ENCODE results near the gene ZDHHC14.
"Not testable (repeated sequence)": the region's sequence is repeated elsewhere in the genome, so short reads cannot be mapped to it uniquely, and the experiment has no call there.

The ZDHHC14 gene

GRCh38 chr6:157579467-157580031, 198.6 kb downstream of the ZDHHC14 start:
- no peak overlapping the region for H3K4me3 ChIP-seq (ENCODE audit: low read length)
- peaks cover 5% of the 10 kb centered on the region for H3K36me3 ChIP-seq (ENCODE audit: control insufficient read depth, insufficient read depth, low read length)
- H3K9me3 ChIP-seq (ENCODE audit: control insufficient read depth, low read length) = no peaks in the 10 kb centered on the region
- H3K9ac ChIP-seq (ENCODE audit: low read length) = no peak overlapping the region
- H3K27me3 ChIP-seq (ENCODE audit: control insufficient read depth, insufficient read depth, low read length) = no peaks in the 10 kb centered on the region
- H3K4me1 ChIP-seq (ENCODE audit: control insufficient read depth, insufficient read depth, low read length) = peaks cover 7% of the 10 kb centered on the region

- Histone ChIP-seq H3K27me3 (ENCODE audit: control insufficient read depth, insufficient read depth, low read length) (no peaks in the 10 kb centered on the region), H3K4me3 (ENCODE audit: low read length) (no peak overlapping the region), H3K4me1 (ENCODE audit: control insufficient read depth, insufficient read depth, low read length) (peaks cover 26% of the 10 kb centered on the region), H3K9ac (ENCODE audit: low read length) (no peak overlapping the region), H3K36me3 (ENCODE audit: control insufficient read depth, insufficient read depth, low read length) (peaks cover 5% of the 10 kb centered on the region), H3K9me3 (ENCODE audit: control insufficient read depth, low read length) (no peaks in the 10 kb centered on the region)
Observed at GRCh38 chr6:157584036-157584435, 203.0 kb downstream of the ZDHHC14 start.

- Histone ChIP-seq H3K27me3 (ENCODE audit: control insufficient read depth, insufficient read depth, low read length) (no peaks in the 10 kb centered on the region), H3K4me3 (ENCODE audit: low read length) (no peak overlapping the region), H3K9me3 (ENCODE audit: control insufficient read depth, low read length) (no peaks in the 10 kb centered on the region), H3K4me1 (ENCODE audit: control insufficient read depth, insufficient read depth, low read length) (peaks cover 20% of the 10 kb centered on the region), H3K9ac (ENCODE audit: low read length) (no peak overlapping the region), H3K36me3 (ENCODE audit: control insufficient read depth, insufficient read depth, low read length) (peaks cover 5% of the 10 kb centered on the region)
Observed at GRCh38 chr6:157585274-157586087, 204.5 kb downstream of the ZDHHC14 start.

GRCh38 chr6:157586088-157586414, 205.1 kb downstream of the ZDHHC14 start:
- no peaks in the 10 kb centered on the region for H3K27me3 ChIP-seq (ENCODE audit: control insufficient read depth, insufficient read depth, low read length)
- H3K9me3 ChIP-seq (ENCODE audit: control insufficient read depth, low read length) = no peaks in the 10 kb centered on the region
- H3K36me3 ChIP-seq (ENCODE audit: control insufficient read depth, insufficient read depth, low read length) = peaks cover 5% of the 10 kb centered on the region
- no peak overlapping the region for H3K9ac ChIP-seq (ENCODE audit: low read length)
- H3K4me1 ChIP-seq (ENCODE audit: control insufficient read depth, insufficient read depth, low read length) = peaks cover 20% of the 10 kb centered on the region
- no peak overlapping the region for H3K4me3 ChIP-seq (ENCODE audit: low read length)

- H3K9ac ChIP-seq (ENCODE audit: low read length) = peak overlapping the region; percentile 11
- H3K27me3 ChIP-seq (ENCODE audit: control insufficient read depth, insufficient read depth, low read length) = no peaks in the 10 kb centered on the region
- no peaks in the 10 kb centered on the region for H3K9me3 ChIP-seq (ENCODE audit: control insufficient read depth, low read length)
- H3K4me1 ChIP-seq (ENCODE audit: control insufficient read depth, insufficient read depth, low read length) = peaks cover 20% of the 10 kb centered on the region
- peaks cover 5% of the 10 kb centered on the region for H3K36me3 ChIP-seq (ENCODE audit: control insufficient read depth, insufficient read depth, low read length)
- H3K4me3 ChIP-seq (ENCODE audit: low read length) = no peak overlapping the region
Observed at GRCh38 chr6:157586476-157587126, 205.6 kb downstream of the ZDHHC14 start.

GRCh38 chr6:157587127-157587926, 206.3 kb downstream of the ZDHHC14 start:
- Histone ChIP-seq H3K9me3 (ENCODE audit: control insufficient read depth, low read length) (no peaks in the 10 kb centered on the region), H3K27me3 (ENCODE audit: control insufficient read depth, insufficient read depth, low read length) (no peaks in the 10 kb centered on the region), H3K4me1 (ENCODE audit: control insufficient read depth, insufficient read depth, low read length) (peaks cover 20% of the 10 kb centered on the region), H3K36me3 (ENCODE audit: control insufficient read depth, insufficient read depth, low read length) (no peaks in the 10 kb centered on the region), H3K4me3 (ENCODE audit: low read length) (no peak overlapping the region), H3K9ac (ENCODE audit: low read length) (no peak overlapping the region)

- not testable (repeated sequence) for H3K9me3 ChIP-seq (ENCODE audit: control insufficient read depth, low read length); H3K4me3 ChIP-seq (ENCODE audit: low read length); H3K36me3 ChIP-seq (ENCODE audit: control insufficient read depth, insufficient read depth, low read length); H3K9ac ChIP-seq (ENCODE audit: low read length); H3K27me3 ChIP-seq (ENCODE audit: control insufficient read depth, insufficient read depth, low read length)
- H3K4me1 ChIP-seq (ENCODE audit: control insufficient read depth, insufficient read depth, low read length) = peaks cover 19% of the 10 kb centered on the region
Observed at GRCh38 chr6:157590654-157591053, 209.7 kb downstream of the ZDHHC14 start.

- Histone ChIP-seq H3K27me3 (ENCODE audit: control insufficient read depth, insufficient read depth, low read length) (no peaks in the 10 kb centered on the region), H3K4me3 (ENCODE audit: low read length) (no peak overlapping the region), H3K4me1 (ENCODE audit: control insufficient read depth, insufficient read depth, low read length) (peaks cover 12% of the 10 kb centered on the region), H3K9me3 (ENCODE audit: control insufficient read depth, low read length) (no peaks in the 10 kb centered on the region), H3K36me3 (ENCODE audit: control insufficient read depth, insufficient read depth, low read length) (no peaks in the 10 kb centered on the region), H3K9ac (ENCODE audit: low read length) (no peak overlapping the region)
Observed at GRCh38 chr6:157592541-157592940, 211.6 kb downstream of the ZDHHC14 start.

- no peak overlapping the region for H3K9ac ChIP-seq (ENCODE audit: low read length)
- peaks cover 14% of the 10 kb centered on the region for H3K4me1 ChIP-seq (ENCODE audit: control insufficient read depth, insufficient read depth, low read length)
- no peaks in the 10 kb centered on the region for H3K36me3 ChIP-seq (ENCODE audit: control insufficient read depth, insufficient read depth, low read length)
- no peaks in the 10 kb centered on the region for H3K9me3 ChIP-seq (ENCODE audit: control insufficient read depth, low read length)
- H3K4me3 ChIP-seq (ENCODE audit: low read length) = no peak overlapping the region
- H3K27me3 ChIP-seq (ENCODE audit: control insufficient read depth, insufficient read depth, low read length) = no peaks in the 10 kb centered on the region
Observed at GRCh38 chr6:157592980-157593379, 212.0 kb downstream of the ZDHHC14 start.

- no peak overlapping the region for H3K4me3 ChIP-seq (ENCODE audit: low read length)
- H3K4me1 ChIP-seq (ENCODE audit: control insufficient read depth, insufficient read depth, low read length) = peaks cover 15% of the 10 kb centered on the region
- no peaks in the 10 kb centered on the region for H3K36me3 ChIP-seq (ENCODE audit: control insufficient read depth, insufficient read depth, low read length)
- no peaks in the 10 kb centered on the region for H3K9me3 ChIP-seq (ENCODE audit: control insufficient read depth, low read length)
- H3K9ac ChIP-seq (ENCODE audit: low read length) = no peak overlapping the region
- no peaks in the 10 kb centered on the region for H3K27me3 ChIP-seq (ENCODE audit: control insufficient read depth, insufficient read depth, low read length)
Observed at GRCh38 chr6:157593596-157593995, 212.6 kb downstream of the ZDHHC14 start.

- no peaks in the 10 kb centered on the region for H3K9me3 ChIP-seq (ENCODE audit: control insufficient read depth, low read length)
- H3K27me3 ChIP-seq (ENCODE audit: control insufficient read depth, insufficient read depth, low read length) = no peaks in the 10 kb centered on the region
- H3K4me1 ChIP-seq (ENCODE audit: control insufficient read depth, insufficient read depth, low read length) = peaks cover 15% of the 10 kb centered on the region
- no peak overlapping the region for H3K4me3 ChIP-seq (ENCODE audit: low read length)
- H3K9ac ChIP-seq (ENCODE audit: low read length) = no peak overlapping the region
- no peaks in the 10 kb centered on the region for H3K36me3 ChIP-seq (ENCODE audit: control insufficient read depth, insufficient read depth, low read length)
Observed at GRCh38 chr6:157594292-157594691, 213.3 kb downstream of the ZDHHC14 start.

GRCh38 chr6:157595768-157596167, 214.8 kb downstream of the ZDHHC14 start:
- Histone ChIP-seq H3K27me3 (ENCODE audit: control insufficient read depth, insufficient read depth, low read length) (no peaks in the 10 kb centered on the region), H3K4me1 (ENCODE audit: control insufficient read depth, insufficient read depth, low read length) (peaks cover 15% of the 10 kb centered on the region), H3K9ac (ENCODE audit: low read length) (no peak overlapping the region), H3K4me3 (ENCODE audit: low read length) (no peak overlapping the region), H3K36me3 (ENCODE audit: control insufficient read depth, insufficient read depth, low read length) (no peaks in the 10 kb centered on the region), H3K9me3 (ENCODE audit: control insufficient read depth, low read length) (no peaks in the 10 kb centered on the region)

Measured in mucosa of stomach (tissue), 1 donor.